Adipose tissue (tissue), 3 donors: Measurements from ENCODE around the gene KIAA1217. TPM values are rescaled to one million over a fixed set of nuclear protein-coding genes. Genes with fewer than 3 reads are reported as not detected.

ENCODE experiments used
- H3K27ac ChIP-seq: one replicate; pipeline ENCODE4 v1.5.1; 2013; ENCODE audit warnings: low read depth, low read length
- WGBS, 3 donors: extraction: QIAGEN DNeasy Blood & Tissue Kit; methylation state at CpG; one replicate each; pipeline ENCODE4 v1.1.7; 2013; 5-methylcytosine and 5-hydroxymethylcytosine counted together
- polyA plus RNA-seq, 3 donors: library from polyadenylated mRNA; stranded (reverse); fragments of 200-250 nt; gene quantifications; one replicate each; pipeline ENCODE4 v1.2.3, GENCODE V29; 2013
- donor health status: healthy with polysubstance abuse.
- donor health status: Bipolar disorder and iron deficiency.
- donor health status: healthy.

KIAA1217 gene
- polyA plus RNA-seq, 3 donors = 5.9 to 18.7 (median 13.3) TPM

DNA sequence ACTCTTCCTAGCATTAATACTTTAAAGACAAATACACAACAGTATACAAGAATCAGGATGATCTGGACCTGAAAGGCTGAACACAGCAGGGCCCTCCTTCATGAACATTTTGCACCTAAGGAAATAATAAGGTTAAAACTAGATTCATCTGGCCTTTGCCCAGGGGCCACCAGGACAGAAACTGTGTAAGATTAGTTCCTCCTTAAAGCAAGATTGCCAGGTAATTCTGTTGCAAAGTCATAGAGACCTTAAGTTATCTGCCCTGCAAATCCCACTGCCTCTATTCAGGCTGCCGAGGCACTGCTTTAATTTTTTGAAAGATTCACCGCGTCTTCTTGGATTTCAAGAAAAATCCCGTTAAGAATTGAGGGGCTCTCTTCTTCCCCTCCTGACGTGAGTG, 1.6 kb upstream of the KIAA1217 start:
- H3K27ac ChIP-seq = no peak overlapping the region
- WGBS, 3 donors = 50 to 66% (median 62%) methylated on average over 5 of the region's 5 CpGs

DNA sequence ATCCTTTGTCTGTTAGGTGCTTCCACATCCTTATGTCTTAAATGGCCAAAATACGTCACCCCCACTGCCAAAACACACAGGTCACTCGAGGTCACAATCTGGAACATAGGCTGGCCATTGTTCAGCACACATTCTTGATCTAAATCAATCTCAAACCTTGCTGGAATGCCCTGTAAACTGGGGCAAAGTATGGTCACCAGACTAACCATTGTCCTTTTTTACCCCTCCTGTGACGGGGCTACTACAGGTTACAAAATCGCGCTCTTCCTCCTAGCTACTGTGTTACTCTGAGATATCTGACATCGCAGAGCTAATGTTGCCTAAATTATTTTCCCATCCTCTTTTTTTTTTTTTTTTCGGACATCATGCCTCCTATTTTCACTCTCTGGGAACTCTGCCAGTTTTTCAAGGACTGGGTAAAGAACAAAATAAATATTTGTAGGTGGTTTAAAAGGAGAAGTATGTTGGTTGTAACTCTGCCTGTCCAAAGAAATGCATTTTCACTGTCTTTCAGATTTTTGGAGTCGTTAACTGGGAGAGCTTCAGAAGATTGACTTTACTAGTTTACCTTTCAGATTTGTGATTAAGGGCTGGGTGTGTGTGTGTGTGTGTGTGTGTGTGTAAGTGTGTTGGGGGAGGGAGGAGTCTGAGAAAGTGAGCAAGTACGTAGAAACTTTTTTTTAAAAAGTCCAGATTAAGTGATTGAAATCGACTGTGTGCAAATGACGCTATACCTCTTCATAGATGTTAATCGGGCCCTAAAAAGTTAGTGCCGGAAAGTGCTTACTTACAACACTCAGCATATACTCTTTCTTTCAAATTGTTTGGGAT, 942 bp upstream of the KIAA1217 start:
- no peak overlapping the region for H3K27ac ChIP-seq
- WGBS, 3 donors = 19 to 51% (median 49%) methylated on average over 13 of the region's 13 CpGs

DNA sequence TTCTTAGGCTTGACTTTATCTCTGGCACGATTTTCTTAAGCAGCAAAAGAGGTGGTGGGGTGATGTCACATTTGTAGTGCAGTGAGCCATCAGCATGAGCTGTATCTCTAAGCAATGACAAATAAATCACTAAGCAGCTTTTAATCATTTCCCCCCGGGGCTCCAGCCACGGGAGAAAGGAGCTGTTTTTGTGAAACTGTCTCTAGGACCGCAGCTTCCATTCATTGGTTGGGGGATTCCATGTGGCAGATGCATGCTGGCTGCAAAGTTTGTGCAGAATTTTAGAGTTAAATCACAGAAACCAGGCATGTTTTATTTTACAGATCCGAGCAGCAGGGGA, 464 bp downstream of the KIAA1217 start:
- H3K27ac ChIP-seq = no peak overlapping the region
- 1 to 2% (median 1%) methylated on average over 5 of the region's 5 CpGs for WGBS, 3 donors

DNA sequence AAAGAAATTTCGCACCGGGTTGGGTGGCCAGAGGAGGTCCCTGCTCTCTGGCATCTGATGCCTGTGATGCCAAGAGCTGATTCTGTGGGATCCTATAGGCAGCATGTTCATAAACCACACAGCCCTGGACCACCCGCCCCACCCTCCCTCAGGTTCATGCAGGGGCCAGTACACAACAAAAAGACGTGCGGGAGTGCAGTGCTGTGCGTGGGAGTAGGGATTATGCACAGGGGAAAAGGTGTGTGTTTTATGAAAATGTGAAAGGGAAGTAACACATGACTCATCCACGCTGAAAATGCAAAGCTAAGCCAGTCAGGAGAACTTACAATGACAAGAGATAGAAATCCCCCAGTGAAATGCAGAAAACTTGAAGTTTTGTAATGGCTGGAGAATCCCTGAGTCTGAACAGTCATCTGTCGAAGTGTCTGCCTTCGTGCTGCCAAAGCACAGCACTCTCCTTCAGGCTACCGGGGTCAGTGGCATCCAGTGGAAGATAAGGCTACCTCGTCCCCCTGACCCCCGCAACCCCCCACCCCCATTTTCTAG, 1.1 kb downstream of the KIAA1217 start:
- WGBS, 3 donors = 11 to 21% (median 15%) methylated on average over 12 of the region's 12 CpGs
- no peak overlapping the region for H3K27ac ChIP-seq

DNA sequence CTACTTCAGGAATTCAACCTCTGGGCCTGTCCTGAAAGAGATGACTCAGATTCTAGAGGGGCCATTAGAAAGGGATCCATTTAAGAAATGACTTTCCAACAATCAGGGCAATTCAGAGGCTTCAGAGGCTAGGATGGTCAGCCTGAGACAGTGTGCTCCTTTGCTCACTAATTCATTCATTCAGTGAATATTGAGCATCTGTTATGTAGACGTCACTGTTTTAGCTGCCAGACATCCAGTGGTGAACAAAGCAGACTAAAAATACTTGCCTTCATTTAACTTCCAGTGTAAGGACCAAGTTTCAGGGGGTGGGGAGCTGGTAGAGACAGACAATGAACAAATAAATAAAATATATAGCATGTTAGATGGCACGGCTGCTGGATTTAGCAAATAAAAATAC, 1.6 kb downstream of the KIAA1217 start:
- no peak overlapping the region for H3K27ac ChIP-seq
- 60 to 75% (median 63%) methylated on average over 2 of the region's 2 CpGs for WGBS, 3 donors

DNA sequence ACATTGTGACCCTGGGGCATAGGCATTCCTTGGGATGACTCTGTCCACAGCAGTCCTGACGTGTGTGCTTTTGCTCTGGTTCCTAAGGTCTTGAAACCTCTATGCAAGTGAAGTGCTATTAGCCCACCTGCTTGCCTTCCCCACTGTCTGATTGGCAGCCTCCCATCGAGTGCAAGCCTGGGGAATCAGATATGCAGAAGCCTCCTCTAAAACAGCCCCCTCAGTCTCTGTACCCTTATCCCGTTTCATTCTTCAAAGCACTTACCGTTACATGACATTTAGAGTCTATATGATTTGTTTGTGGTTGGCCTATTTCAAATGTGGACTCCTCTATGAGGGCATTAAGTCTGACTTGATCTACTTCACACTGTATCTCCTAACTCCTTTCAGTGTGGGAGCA, 4.3 kb downstream of the KIAA1217 start:
- WGBS, 3 donors = 66 to 86% (median 81%) methylated on average over 4 of the region's 4 CpGs
- H3K27ac ChIP-seq = no peak overlapping the region

DNA sequence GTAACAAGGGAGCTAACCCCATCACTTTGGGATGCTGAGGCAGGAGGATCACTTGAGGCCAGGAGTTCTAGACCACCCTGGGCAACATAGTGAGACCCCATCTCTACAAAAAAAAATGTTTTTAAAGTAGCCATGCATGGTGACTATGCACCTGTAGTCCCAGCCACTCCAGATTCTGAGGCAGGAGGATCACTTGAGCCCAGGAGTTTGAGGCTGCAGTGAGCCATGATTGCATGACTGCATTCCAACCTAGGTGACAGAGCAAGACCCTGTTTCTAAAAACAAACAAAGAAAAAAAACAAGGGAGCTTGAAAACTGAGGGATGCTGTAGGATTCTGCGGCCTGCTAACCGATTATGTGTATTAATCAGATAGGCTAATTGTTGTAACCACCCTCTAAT, 4.9 kb downstream of the KIAA1217 start:
- WGBS, 3 donors = 89 to 94% (median 92%) methylated on average over 2 of the region's 2 CpGs
- H3K27ac ChIP-seq = no peak overlapping the region

DNA sequence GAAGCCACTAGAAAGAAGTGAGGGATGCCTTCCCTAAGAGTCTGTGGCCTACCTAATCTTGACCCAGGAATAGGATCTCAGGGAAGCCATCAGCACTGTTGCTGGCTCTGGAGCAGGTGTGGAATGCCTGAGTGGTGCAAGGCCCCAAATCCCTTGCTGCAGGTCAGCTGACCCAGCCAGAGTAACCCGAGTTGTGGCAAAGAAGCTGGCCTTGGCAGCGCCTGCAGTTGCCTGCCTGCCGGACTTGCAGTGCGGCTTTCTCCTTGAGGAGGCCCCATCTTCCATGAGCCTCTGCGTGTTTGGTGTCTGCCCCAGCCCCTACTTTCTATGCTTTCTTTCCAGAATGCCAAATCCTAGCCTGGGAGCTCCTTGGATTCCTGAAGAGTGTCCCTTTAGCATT, 5.8 kb downstream of the KIAA1217 start:
- WGBS, 3 donors = 24 to 69% (median 55%) methylated on average over 5 of the region's 5 CpGs
- H3K27ac ChIP-seq = no peak overlapping the region

DNA sequence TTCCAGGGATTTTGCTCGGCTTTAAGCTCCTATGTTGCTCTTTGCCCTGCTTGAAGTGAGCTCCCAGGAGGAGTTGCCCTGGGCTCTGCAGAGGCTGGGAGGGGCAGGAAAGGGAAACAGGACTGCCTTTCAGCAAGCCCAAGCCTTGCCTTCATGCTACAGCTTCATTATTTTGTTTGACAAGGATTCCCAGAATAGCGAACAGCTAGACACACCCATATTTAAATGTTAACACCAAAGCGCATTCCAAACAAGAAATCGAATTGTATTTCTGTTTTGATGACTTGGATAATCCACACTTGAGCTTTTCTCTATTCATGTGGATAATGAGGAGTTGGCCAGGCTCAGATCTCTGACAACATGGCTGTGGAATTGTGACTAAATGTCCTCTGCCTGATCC, 6.3 kb downstream of the KIAA1217 start:
- WGBS, 3 donors = 28 to 50% (median 44%) methylated on average over 4 of the region's 4 CpGs
- no peak overlapping the region for H3K27ac ChIP-seq

DNA sequence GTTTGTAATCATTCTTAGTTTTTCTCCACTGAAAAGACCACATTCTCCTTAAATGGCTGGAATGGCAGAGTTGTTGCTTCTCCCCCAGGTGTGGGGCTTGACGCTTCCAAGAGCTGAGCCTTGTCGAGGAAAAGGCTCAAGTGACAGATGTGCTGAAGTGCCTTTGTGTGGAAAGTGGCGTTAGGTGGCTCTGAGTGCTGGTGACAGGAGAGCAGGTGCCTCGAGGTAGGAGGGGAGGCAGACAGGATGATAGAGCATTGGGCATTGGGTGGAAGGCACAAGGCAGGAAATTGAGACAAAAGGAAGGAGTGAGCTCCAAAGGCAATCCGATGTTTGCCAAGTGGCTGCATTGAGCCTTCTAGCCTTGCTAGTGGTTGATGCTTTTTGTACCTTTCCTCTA, 6.7 kb downstream of the KIAA1217 start:
- no peak overlapping the region for H3K27ac ChIP-seq
- WGBS, 3 donors = 63 to 72% (median 66%) methylated on average over 5 of the region's 5 CpGs

DNA sequence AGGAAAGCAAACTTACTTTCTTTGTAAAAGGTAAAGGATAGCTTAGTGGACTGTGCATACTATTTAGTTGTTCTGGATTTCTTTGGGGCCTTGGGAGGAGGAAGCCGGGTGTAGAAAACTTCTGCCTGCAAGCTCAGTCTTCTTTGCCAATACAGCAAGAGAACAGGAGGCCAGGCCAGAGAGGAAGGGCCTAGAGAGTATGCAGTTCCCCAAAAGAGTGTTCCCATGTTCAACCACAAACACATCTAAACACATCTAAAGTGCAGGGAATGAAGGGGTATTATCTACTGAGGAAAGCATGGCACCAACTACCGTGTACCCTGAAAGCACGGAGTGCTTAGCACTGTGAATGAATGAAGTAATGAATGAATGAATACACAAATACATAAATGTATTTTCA, 11.0 kb downstream of the KIAA1217 start:
- WGBS, 3 donors = 89 to 93% (median 91%) methylated on average over 3 of the region's 3 CpGs

DNA sequence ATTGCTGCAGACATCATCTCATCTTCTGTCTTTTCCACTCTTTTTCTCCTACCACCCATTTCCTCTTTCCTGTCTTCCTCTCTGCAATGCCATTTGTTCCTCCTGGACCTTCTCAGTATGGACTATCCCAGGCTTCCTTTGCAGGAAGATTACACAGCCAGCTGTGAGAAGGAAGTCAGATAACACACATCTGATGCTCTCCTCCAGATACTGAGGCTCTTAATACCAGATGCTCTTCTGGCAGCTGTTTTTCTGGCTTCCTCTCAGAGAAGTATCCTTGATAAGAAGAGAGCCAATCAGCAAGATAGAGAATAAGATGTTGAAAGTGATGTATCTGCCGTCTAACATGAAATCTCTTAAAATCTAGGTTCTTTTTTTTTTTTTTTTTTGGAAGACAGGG, 14.4 kb downstream of the KIAA1217 start:
- H3K27ac ChIP-seq = no peak overlapping the region
- 48 to 56% (median 52%) methylated on average over 1 of the region's 1 CpG for WGBS, 3 donors

More for the DNA sequence above, 11.0 kb downstream of the KIAA1217 start:
- no peak overlapping the region for H3K27ac ChIP-seq

DNA sequence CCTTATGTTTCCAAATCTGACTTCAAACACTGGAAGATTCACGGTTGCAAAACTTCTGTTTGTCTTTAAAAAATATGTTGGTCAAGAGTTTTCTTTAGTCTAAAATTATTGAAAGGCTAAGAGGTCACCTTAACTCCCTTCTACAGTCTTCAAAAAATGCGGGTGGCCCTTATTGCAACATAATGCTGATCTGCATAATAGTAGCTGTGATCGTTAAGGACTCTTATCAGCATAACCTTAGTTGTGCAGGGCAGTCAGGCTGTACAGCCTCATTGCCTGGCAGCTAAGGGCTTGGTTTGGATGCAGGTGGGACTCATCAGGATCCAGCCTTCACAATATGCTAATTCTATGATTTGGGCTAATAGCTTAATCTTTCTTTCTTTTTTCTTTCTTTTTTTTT, 15.0 kb downstream of the KIAA1217 start:
- H3K27ac ChIP-seq = no peak overlapping the region
- 46 to 53% (median 51%) methylated on average over 3 of the region's 3 CpGs for WGBS, 3 donors

DNA sequence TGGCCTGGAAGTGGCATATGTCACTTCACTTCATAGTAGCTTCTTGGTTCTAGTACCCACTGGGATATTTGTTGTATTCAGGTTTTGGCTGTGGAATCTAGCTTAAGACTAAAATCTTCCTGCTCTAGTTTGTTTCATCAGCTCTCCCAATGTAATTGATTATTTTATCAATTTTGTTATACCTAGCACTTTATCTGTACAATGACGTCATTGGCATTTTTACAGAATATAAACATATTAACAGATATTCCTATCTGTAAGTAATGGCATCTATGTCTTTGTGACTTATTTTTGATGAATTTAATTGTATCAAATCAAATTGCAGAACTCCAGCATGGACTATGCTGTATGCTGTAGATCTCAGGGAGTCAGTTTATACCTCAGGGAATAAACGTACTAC, 19.7 kb downstream of the KIAA1217 start:
- WGBS, 3 donors = 72 to 89% (median 84%) methylated on average over 2 of the region's 2 CpGs
- H3K27ac ChIP-seq = no peak overlapping the region

DNA sequence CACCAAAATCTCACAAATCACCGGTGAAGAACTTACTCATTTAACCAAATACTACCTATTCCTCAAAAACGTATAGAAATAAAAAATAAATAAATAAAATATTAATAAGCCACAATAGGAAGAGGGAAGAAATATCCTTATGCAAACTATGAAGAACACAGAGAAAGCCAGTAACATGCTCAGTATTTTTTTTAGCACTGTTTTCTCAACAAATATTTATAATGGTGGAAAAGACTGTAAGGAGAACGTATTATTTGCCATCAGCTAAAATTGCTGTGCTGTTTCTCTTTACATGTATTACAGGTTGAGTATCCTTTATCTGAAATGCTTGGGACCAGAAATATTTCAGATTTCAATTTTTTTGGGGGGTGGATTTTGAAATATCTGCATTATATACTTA, 21.0 kb downstream of the KIAA1217 start:
- no peak overlapping the region for H3K27ac ChIP-seq
- 78 to 93% (median 87%) methylated on average over 3 of the region's 3 CpGs for WGBS, 3 donors

DNA sequence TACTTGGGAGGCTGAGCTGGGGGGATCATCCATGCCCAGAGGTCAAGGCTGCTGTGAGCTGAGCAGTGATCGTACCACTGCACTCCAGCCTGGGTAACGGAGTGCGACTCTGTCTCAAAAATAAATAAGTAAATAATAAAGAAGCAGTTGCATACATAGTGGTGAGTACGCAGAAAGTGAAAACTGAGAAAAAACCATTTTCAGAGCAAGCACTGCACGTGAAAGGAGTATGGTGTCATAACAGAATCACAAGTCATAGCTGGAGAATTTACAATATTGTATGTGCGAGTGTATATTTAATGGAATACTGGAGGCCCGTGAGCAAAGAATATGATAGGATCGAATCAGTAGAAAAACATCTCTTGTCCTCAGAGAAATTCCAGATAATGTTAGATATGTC, 22.3 kb downstream of the KIAA1217 start:
- WGBS, 3 donors = 93 to 96% (median 95%) methylated on average over 8 of the region's 8 CpGs
- no peak overlapping the region for H3K27ac ChIP-seq

DNA sequence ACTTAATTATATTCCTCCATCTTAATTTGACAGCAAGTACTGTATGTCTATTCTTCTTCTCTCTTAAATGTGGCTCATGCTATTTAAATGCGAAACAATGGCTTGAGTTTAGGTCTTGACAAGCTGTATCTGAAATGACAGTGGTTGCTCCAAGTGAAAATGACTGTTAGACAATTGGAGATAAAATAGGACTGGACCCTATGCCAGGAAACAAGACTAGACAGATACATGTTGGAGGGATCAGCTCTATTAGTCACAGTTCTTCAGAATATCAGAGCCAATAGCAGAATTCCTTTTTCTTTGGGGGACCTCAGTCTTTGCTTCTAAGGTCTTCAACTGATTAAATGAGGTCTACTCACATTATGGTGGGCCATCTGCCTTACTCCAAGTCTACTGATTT, 25.8 kb downstream of the KIAA1217 start:
- 92 to 97% (median 96%) methylated on average over 1 of the region's 1 CpG for WGBS, 3 donors
- H3K27ac ChIP-seq = no peak overlapping the region

DNA sequence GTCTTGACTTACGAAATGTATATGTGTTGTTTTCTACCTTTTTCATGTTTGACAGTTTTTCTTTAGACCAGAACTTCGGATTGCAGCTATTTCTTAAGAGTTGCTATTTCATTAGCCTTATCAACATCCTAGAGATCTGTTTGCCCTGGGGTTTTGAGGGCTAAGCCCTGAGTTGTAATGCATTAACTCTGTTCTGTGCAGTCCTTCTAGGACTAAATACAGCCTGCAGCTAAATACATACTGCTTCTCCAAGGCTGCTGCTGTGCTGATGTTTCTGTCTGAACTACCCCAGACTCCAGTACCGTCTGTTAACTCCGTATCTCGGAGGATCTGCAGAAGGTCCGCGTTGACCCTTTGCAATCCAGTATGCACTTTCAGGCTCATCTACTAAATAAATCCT, 26.5 kb downstream of the KIAA1217 start:
- no peak overlapping the region for H3K27ac ChIP-seq
- WGBS, 3 donors = 62 to 86% (median 79%) methylated on average over 7 of the region's 7 CpGs

DNA sequence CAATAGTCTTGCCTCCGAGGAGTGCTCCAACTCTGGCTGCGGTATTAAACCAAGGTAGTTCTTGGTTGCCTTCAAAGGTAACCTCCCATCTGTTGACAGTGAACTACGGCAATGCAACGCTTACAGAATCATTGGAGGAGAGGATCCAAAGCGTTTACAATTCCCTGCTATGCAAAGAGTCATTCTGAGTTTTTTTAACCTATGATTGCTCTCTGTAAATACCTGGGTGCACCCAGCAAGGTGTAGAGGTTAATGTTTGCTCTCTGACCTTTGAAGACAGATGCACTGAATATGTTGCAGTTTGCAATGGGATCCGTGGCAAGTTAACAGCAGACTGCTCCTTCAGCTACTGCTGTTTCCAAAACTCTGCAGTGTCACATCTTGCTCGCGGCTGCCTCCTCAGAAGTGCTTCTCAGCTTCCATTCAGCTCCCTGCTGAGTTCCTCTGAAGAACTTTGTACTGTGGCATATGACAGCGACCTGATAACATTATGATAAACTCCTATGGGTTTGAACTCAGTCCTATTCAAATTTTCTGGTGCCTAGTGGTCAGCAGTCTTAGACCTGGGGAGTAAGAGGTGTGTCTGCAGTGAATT, 29.0 kb downstream of the KIAA1217 start:
- no peak overlapping the region for H3K27ac ChIP-seq
- 23 to 64% (median 59%) methylated on average over 9 of the region's 9 CpGs for WGBS, 3 donors
